LNCaP clone FGC (cell line): Measurements from ENCODE around the gene EPB41L2.
"Not testable (repeated sequence)": the region's sequence is repeated elsewhere in the genome, so short reads cannot be mapped to it uniquely, and the experiment has no call there.

ENCODE experiments used
- DNase-seq: peaks from one replicate; pipeline ENCODE4 v3.0.0-alpha.2; 2011; ENCODE audit warnings: low read depth
- H3K4me3 ChIP-seq: 2 replicates; pipeline ENCODE4 v1.5.1; 2011; ENCODE audit warnings: mild to moderate bottlenecking, low read depth, low read length, control low read depth
- CTCF ChIP-seq: IDR thresholded peaks from 2 replicates; pipeline ENCODE4 v1.5.1; 2012; ENCODE audit warnings: mild to moderate bottlenecking; ENCODE audit not compliant: control insufficient read depth, insufficient read depth; ENCODE audit errors: extremely low read depth

The EPB41L2 gene

GRCh38 chr6:130923350-130923749, 139.7 kb downstream of the EPB41L2 start:
- no peak for DNase-seq
- no peak for TF ChIP-seq CTCF
- H3K4me3 ChIP-seq: no peak overlapping the region

- TF ChIP-seq CTCF: no peak
- DNase-seq: no peak
- no peak overlapping the region for H3K4me3 ChIP-seq
Measured at GRCh38 chr6:130922922-130923321, 140.1 kb downstream of the EPB41L2 start.

- no peak for DNase-seq
- H3K4me3 ChIP-seq: no peak overlapping the region
- no peak for TF ChIP-seq CTCF
Measured at GRCh38 chr6:130920969-130921368, 142.1 kb downstream of the EPB41L2 start.

- DNase-seq: no peak
- TF ChIP-seq CTCF: no peak
- no peak overlapping the region for H3K4me3 ChIP-seq
Measured at GRCh38 chr6:130918171-130918570, 144.9 kb downstream of the EPB41L2 start.

GRCh38 chr6:130915606-130916005, 147.4 kb downstream of the EPB41L2 start:
- DNase-seq, H3K4me3 ChIP-seq: not testable (repeated sequence)

- no peak overlapping the region for H3K4me3 ChIP-seq
- DNase-seq: no peak
- TF ChIP-seq CTCF: no peak
Measured at GRCh38 chr6:130913120-130913519, 149.9 kb downstream of the EPB41L2 start.

- TF ChIP-seq CTCF: no peak
- no peak overlapping the region for H3K4me3 ChIP-seq
- DNase-seq: no peak
Measured at GRCh38 chr6:130912434-130912833, 150.6 kb downstream of the EPB41L2 start.

GRCh38 chr6:130908958-130909357, 154.1 kb downstream of the EPB41L2 start:
- DNase-seq: no peak
- no peak for TF ChIP-seq CTCF
- no peak overlapping the region for H3K4me3 ChIP-seq
